CD4-positive, alpha-beta T cell treated with Interferon alpha-2 for 1 hour (primary cell): ENCODE data around the gene LYPD3.
A peak's percentile ranks its signal among the peaks of the same experiment; 100 is the strongest.
"Not testable (repeated sequence)": the region's sequence is repeated elsewhere in the genome, so short reads cannot be mapped to it uniquely, and the experiment has no call there.

ENCODE experiments used
- DNase-seq, 2 donors: peaks; one replicate each; pipeline ENCODE4 v3.0.0-alpha.2; 2020 to 2022

LYPD3 gene

GRCh38 chr19:43460362-43461016 is 4.9 kb downstream of the LYPD3 start:
- DNase-seq, result no peak

- no peak for DNase-seq
These were observed 7.6 kb downstream of the LYPD3 start for GRCh38 chr19:43457809-43458208.

DNA sequence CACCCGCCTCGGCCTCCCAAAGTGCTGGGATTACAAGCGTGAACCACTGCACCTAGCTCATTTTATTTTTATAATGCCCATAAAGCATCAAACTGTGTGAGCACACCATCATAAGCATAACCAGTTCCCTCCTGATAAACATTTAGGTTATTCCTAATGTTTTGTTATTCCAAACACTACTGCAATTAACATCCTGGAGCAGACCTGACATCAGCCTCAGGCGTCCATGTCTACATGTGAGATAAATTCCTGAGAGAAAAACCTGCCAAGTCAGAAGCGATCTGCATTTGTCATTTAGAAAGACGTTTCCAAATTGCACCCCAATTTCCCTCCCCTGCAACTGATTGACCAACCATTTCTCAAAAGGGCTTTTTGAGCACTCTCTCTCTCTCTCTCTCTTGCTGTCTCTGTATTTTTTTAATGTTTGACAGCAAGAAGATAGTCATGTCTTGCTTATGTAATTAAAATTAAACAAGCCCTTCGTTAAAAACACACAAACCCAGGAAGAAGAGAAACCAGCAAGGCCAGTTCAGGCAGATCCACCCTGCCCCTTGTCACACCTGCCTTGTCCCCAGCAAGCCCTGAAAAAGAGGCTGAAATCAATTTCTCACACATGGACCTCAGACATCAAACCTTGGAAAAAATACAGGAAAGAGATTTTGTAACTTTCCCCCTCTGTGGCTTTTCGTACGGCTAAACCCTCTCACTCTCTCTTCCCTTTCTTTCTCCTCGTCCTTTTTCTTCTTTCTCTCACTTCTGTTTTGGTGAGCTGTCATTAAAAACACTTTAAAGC is 9.9 kb downstream of the LYPD3 start:
- no peak for DNase-seq

GRCh38 chr19:43454031-43454430 is 11.4 kb downstream of the LYPD3 start:
- no peak for DNase-seq

GRCh38 chr19:43452582-43452981 is 12.8 kb downstream of the LYPD3 start:
- DNase-seq, result no peak

DNA sequence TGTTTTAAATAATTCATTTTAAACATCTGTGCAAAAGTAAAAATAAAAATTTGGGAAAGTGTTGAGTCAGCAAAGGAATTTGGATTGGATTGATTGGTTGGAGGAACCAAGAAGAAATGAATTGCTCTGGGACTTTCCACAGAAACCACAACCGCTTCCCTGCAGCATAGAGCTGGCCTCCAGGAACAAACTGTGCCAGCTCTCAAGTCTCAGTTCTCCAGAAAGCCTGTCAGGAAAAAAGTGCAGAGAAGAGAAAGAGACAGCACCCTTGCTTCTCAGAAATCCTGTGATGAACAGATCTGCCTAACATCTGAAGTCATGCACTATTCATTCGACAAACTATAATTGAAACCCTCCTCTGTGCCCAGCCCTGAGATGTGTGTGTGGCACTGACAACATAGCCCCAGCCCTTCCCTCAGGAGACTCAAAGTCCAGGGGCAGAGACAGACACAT is 14.8 kb downstream of the LYPD3 start:
- DNase-seq, result no peak

GRCh38 chr19:43447655-43448054 is 17.8 kb downstream of the LYPD3 start:
- no peak for DNase-seq

DNA sequence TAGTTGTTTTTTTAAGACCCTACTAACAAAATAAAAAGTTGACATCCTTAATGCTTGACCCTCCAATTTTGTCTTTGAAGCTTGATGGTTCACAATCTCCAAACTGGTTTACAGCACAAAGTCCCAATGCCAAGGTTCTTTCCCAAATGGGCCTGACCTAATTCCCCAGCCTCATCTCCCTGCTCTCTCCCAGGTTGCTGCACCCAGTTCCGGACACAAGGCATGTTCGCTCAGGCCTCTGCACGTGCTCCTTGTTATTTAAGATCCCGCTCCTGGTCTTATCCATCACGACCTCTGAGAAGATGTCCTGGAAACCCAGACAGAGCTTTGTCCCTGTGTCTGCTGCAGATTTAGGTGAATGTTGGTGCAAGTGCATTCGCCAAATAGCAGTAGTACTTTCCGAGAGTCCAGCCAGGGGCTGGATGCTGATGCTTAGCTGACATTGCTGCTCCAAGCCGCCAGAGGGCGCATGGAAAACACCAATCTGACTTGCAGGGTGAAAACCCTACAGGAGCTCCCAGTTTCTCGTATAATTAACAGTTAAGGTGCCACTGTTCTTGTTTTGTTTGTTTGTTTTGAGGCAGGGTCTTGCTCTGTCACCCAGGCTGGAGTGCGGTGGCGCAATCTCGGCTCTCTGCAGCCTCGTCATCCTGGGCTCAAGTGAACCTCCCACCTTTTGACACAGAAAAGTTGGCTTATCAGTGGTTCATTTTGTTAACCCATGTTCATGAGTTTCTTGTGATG is 18.5 kb downstream of the LYPD3 start:
- DNase-seq, result peak; percentile 79 to 85

DNA sequence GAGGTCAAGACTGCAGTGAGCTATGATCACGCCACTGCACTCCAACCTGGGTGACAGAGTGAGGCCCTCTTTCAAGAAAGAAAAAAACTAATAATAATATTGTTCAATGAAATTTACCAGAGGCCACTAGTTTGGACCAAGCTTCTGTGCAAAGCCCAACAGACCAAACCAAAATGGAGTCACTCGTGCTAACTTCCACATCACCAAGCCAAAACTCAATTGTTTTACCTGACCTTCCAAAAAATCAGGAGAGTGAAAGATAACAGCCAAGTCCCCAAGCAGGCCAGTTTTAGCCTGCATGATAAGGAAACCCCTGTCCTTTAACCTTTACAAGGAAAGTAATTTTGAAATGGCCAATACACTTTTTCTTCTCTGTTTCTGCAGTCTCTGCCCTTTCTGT is 20.0 kb downstream of the LYPD3 start:
- no peak for DNase-seq

DNA sequence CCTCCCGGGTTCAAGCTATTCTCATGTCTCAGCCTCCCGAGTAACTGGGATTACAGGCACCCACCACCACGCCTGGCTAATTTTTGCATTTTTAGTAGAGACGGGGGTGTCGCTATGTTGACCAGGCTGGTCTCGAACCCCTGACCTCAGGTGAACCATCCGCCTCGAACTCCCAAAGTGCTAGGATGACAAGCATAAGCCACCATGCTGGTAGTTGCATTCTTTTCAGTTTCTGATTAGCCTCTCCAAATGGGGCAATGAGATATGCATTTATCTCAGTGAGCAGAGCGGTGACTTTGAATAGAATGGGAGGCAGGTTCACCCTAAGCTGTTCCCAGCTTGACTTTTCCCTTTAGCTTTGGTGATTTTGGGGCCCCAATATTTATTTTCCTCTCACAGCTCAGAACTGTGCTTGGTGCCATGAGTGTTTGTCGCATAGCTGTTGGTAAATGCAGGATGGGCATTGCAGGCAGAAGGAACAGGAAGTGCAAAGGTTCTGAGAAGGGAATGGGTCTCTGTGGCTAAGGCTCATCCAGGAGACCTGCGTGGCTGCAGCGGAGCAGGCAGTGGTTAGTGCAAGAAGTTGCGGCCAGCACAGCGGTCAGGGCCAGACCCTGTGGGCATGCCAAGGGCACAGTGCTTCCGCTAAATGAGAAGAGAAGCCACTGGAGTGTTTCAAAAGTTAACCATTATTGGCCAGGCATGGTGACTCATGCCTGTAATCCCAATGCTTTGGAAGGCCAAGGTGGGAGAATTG is 20.7 kb downstream of the LYPD3 start:
- DNase-seq, result no peak

- not testable (repeated sequence) for DNase-seq
These were observed 21.3 kb downstream of the LYPD3 start for GRCh38 chr19:43444091-43444490.

DNA sequence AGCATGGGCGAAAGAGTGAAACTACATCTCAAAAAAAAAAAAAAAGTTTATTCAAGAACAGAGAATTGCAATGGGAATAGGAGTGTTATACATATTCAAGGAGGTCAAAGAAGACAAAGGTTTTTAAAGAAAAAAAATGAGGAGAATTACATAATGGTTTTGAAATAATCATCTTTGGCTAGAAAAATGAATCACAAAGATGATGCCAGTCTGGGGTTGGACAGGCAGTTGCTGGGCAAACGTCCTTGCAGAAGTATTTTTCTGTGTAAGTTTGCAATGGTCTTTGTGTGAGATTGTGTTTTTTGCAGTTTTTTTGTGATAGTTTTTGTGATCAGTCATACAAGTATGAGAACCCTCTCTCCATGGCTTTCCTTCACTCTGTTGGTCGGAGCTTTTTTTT is 23.7 kb downstream of the LYPD3 start:
- DNase-seq, result no peak

DNA sequence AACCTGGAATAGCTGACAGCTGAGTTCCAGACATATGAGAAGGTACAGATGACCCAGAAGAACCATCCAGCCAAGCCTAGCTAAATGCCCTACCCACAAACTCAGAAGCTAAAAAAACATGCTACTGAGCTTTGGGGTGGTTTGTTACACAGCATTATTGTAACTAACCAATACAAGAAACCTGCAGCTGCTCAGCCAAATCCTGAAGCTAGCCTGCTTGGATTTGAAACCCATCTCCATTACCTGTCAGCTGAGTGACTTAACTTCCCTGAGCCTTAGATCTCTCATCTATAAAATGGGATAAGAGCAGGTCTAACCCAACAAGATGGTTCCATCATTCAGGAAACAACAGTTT is 25.7 kb downstream of the LYPD3 start:
- no peak for DNase-seq

DNA sequence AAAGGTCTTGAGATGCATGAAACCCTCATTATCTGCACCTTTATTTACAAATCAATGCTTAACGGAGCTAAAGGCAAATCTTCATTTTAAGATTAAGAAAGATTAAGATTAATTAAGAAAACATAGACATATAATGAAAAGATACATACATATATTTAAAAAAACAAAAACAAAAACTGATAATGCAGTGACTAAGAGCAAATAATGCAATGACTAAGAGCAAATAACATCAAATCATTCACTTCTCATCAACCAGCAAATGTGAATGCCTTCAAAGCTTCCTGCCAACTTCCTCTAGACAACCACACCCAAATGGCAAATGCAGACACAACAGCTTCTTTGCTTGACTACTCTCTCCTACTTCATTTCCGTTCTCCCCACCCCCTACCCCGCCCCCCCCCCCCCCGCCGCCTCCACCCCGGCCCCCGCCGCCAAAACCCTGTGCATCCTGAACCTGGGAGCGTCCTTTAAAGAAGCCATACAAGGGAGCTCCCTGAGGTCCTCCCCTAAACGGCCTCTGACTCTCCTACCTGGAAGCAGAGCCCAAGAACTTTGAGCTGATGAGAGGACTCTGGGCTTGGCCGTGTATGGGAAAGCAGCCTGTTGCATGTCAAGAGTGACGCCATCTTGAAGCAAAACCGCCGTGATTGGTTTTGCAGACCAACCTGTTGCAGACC is 26.2 kb downstream of the LYPD3 start:
- DNase-seq, result peak; percentile 80 to 87

DNA sequence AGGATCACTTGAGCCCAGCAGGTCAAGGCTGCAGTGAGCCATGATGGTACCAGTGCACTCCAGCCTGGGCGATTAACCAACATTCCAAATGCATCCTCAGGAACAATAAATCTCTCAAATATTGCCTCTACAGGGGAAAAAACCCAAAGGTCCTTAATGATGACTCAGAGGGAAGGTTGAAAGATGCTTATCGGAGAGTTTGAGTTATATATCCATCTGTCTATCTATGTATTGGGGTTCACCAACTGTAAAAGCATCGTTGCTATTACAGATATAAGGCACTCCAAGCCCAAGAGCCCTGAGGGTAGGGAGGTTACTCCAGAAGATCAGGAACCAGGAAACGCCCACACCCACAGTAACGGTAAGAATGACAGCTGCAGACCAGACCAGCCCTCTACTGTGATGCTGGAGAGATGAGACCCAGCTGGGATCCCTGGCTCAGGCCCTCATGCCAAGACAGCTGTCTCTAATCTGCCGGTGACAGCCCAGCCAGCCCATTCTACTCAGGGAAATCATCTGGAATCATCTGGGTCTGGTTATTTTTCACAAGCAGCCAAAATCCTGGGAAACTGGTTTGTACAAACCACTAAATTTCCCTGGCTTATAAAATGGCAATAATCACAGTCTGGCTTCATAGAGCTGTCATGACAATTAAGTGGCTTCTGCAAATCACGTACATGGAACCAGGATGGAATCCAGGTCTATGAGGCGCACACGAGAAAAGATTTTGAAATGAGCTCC is 26.9 kb downstream of the LYPD3 start:
- no peak for DNase-seq

GRCh38 chr19:43437712-43438111 is 27.7 kb downstream of the LYPD3 start:
- DNase-seq, result no peak

- peak in 1 of 2 donors; percentile 21 for DNase-seq
These were observed 28.1 kb downstream of the LYPD3 start for GRCh38 chr19:43437284-43437683.

- no peak for DNase-seq
These were observed 29.6 kb downstream of the LYPD3 start for GRCh38 chr19:43435775-43436174.

GRCh38 chr19:43433689-43434088 is 31.7 kb downstream of the LYPD3 start:
- no peak for DNase-seq

DNA sequence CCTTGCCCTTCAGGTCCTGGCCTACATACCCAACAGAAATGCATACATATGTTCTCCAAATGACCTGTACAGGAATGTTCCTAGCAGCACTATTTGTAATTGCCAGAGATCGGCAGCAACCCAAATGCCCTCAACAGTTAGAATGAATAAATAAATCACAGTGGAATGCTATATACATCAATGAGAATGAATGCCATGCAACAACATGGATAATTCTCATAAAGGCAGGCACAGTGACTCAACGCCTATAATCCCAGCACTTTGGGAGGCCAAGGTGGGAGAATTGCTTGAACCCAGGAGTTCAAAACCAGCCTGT is 32.1 kb downstream of the LYPD3 start:
- DNase-seq, result no peak

DNA sequence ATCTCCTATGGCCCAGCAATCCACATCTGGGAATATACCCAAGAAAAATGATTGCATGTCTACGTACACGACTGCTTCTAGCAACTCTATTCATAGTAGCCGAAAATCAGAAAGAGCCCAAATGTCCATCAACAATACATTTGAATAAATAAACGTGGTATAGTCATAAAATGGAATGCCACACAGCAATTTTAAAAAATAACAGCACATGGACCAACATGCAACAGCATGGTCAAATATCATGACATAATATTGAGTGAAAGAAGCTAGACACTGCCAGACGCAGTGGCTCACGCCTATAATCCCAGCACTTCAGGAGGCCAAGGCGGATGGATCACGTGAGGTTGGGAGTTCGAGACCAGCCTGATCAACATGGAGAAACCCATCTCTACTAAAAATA is 34.4 kb downstream of the LYPD3 start:
- no peak for DNase-seq

GRCh38 chr19:43430142-43430710 is 35.2 kb downstream of the LYPD3 start:
- no peak for DNase-seq
